Measurements from ENCODE around the gene TEX14.

DNA sequence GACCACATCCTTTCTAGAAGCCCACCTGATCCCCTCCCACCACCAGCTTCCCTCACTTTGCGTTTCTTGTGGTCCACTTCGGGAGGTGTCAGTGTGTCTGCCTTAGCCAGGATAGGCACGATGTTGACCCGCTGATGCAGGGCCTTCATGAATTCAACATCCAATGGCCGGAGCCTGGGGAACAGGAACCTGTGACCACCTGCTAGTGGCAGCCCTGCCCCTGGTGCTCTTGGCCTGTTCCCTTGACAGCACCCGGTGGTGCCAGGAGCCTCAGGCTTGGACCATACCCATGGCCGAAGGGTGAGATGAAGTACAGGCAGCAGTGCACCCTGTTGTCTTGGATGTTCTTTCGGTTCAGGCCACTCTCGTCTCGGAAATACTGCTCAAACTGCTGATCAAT lies 170.2 kb downstream of the TEX14 start:
- TF ChIP-seq POLR2A (IDR thresholded peaks at IDR 0.05): no peak
- TF ChIP-seq, protein P1, sequence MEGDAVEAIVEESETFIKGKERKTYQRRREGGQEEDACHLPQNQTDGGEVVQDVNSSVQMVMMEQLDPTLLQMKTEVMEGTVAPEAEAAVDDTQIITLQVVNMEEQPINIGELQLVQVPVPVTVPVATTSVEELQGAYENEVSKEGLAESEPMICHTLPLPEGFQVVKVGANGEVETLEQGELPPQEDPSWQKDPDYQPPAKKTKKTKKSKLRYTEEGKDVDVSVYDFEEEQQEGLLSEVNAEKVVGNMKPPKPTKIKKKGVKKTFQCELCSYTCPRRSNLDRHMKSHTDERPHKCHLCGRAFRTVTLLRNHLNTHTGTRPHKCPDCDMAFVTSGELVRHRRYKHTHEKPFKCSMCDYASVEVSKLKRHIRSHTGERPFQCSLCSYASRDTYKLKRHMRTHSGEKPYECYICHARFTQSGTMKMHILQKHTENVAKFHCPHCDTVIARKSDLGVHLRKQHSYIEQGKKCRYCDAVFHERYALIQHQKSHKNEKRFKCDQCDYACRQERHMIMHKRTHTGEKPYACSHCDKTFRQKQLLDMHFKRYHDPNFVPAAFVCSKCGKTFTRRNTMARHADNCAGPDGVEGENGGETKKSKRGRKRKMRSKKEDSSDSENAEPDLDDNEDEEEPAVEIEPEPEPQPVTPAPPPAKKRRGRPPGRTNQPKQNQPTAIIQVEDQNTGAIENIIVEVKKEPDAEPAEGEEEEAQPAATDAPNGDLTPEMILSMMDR (IDR thresholded peaks at IDR 0.05): no peak

Measured in heart left ventricle (tissue), 13 donors.